ENCODE measurements around the gene C17orf58. TPM values are rescaled to one million over a fixed set of nuclear protein-coding genes. Genes with fewer than 3 reads are reported as not detected.
"Not testable (repeated sequence)": the region's sequence is repeated elsewhere in the genome, so short reads cannot be mapped to it uniquely, and the experiment has no call there.

Gene C17orf58
- total RNA-seq, 1 experiment from 2014 or later, result 34.9 TPM

DNA sequence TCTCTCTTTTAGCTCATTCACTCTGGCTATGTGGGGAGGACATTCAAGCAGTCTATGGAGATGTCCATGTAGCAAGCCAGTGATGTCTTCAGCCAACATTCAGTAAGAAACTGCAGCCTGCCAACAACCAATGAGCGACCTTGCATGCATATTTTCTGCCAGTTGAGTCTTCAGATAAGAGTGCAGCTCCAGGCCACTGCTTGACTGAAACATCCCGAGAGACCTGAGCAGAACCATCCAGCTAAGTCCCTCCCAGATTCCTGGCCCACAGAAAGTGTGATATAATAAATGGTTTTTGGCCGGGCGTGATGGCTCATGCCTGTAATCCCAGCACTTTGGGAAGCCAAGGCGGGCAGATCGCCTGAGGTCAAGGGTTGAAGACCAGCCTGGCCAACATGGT lies 10.5 kb upstream of the C17orf58 start:
- DNase-seq (ENCODE audit: low read depth), result no peak

DNA sequence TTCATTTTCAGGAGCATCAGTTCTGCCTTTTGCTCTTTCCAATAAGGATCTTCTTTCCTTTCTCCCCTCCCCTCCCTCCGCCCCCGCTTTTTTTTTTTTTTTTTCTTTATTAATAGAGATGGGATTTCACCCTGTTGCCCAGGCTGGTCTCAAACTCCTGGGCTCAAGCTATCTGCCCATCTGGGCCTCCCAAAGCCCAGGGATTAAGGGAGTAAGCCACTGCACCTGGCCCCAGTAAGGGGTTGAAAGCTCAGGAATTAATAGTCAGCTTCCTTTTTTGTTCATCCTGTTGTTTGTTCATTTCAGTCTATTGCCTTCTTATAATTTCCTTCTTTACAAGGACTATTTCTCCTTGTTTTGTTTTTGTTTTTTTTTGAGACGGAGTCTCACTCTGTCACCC lies 7.9 kb upstream of the C17orf58 start:
- no peak for DNase-seq (ENCODE audit: low read depth)

DNA sequence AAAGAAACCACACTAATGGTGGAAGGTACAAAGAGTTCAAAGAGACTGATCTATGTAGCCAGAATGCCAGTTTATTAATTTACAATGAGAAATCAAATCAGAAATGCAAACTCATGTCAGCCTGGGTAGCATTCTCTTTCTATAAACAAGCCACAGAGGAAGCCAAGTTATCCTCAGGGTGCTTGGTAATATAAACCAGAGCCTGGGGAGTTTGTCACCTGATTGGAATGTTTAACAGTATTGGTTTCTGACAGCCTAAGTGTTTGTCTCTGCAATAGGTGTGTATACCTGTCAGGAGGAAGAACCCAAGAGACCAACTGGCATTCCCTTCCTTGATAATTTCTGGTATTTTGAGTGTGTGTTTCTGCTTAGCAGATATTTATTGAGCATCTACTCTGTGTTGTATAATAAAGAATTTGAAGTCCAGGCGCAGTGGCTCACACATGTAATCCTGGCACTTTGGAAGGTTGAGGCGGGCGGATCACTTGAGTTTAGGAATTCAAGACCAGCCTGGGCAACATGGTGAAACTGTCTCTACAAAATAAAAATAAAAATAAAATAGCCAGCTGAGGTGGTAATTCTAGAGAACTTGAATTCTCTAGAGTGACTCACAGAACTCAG lies 3.1 kb upstream of the C17orf58 start:
- DNase-seq (ENCODE audit: low read depth), result peak; percentile 20

DNA sequence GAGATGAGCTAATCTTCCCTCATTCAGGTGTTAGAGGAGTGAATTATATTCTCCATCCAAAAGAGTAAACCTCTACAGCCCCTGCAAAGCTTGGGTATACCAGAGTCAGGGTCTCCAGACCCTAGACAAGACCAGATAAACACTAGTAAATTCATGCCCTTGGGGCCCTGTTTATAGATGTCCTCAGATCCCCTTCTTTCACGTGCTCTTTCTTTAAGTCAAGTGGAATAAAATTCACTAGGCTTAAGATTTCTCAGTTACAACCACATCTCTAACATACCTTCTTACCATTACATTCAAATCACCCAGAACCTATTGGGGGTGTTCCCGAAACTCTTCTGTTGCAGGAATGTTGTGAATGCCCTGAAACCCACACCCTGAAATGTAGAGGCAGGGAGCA lies 2.2 kb upstream of the C17orf58 start:
- no peak for DNase-seq (ENCODE audit: low read depth)

DNA sequence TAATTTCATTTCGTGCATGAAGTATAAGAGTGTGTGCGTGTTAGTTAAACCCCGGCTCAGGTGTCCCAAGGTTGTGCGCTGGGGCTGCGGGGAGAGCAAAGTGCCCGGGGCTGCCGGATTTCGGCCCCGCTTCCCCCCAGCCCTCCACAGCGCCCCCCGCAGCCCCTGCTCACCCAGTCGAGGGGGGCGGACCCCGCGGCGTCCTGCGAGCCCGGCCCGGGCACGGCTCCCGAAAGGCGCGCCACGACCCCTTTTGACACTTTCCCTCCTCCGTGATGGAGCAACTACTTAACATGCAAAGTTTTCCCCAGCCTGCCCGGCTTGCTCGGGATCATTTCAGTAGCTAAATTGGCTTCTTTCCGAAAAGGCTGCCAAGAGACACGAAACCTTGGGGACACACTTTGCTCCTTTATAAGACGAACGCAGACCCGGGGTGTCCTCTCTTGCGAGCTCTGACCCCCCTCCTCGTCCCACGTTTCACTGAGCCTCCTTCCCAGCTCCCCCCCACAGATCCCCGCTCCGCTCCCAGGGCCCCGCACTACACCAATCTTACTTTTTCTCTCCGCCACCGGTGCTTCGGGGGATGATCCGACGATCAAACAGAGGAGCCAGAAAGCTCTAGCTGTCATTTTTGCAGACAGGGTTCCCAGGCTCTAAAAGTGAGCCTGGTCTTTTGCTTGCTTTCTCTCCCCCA lies 552 bp downstream of the C17orf58 start:
- no peak for DNase-seq (ENCODE audit: low read depth)

DNA sequence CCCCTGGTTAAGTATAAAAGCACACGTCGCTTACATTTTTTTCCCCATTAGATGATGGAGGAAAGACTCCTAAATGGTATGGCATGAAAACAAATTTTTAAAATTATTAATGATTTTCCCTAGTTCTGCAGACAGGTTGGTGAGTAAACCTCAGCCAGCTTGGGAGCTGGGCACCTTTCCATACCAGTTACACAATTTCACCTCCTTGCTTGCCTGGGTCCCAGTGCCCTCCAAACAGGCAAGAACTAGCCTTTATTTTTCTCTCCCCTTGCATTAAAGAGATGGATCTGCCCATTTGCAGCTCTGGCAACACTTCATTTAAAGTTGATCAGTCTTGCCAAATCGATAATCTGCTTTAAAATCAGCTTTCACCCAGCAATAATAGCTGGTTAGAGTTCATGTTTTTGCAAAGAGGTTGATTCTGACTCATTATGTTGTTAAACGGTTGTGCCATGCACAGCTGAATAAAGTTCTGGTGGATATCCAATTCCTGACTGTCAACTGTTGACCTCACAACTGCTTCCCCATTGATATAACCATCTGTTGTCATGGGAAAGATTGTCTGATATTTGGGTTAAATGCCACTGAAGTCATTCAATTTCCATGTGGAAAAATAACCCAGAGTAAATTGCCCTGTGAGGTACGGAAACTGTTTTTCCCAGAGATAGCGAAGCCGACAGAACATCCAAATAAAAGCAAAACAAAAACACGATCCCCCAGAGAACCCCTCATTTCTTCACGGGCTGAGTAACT lies 1.3 kb downstream of the C17orf58 start:
- DNase-seq (ENCODE audit: low read depth), result peak; percentile 64

DNA sequence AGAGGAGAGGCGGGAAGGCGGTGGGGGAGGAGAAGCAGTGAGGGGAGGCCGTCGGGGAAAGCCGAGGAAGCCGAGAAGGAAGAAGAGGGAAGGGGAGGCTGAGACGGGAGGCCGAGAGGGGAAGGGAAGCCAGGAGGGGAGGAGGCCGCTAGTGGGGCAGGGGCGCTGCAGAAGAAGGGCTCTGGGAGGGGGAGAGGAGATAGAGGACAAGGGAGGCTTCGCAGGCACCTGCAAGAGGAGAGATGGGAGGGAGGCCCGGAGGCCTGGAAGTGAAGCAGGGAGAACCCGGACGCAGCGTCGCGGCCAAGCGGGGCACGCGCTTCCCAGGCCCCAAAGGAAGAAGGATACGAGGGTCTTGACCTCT lies 2.3 kb downstream of the C17orf58 start:
- DNase-seq (ENCODE audit: low read depth), result peak; percentile 20

DNA sequence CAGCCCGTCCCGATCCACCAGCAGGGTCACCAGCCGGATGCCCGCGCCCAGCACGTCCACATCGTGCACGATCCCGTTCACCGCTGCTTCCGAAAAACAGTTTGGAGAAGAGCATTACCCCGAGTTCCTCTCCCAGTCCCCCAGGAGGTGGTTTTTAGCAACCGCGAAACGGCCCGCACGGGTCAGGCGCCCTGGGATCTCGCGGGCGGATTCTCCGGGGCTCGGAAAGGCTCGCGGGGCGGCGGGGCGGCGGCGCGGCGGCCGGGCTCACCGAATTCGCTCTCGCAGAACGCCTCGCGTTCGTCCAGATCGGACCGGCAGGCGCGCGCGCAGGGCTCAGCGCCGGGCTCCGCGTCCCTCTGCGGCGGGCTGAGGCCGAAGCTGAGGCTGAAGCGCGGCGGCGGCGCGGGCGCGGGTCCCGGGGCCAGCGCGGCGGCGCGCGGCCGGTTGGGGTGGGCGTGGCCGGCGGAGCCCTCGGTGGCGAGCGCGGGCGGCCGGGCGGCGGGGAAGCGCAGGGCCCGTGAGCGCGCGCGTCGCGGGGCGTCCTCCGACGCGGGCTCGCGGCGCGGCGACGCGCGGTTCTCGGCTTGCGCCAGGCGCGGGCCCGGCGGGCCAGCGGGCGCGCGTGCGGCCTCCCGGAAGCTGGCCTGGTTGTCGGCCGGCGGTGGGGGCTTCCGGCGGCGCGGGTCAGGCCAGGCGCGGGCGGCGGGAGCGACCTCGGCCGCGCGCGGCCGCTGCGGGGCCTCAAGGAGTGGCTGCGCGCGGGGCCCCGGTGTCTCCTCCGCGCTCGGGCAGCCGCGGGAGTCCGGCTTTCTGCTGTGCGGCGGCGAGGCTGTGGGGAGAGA lies 2.9 kb downstream of the C17orf58 start:
- peak; percentile 55 for DNase-seq (ENCODE audit: low read depth)

DNA sequence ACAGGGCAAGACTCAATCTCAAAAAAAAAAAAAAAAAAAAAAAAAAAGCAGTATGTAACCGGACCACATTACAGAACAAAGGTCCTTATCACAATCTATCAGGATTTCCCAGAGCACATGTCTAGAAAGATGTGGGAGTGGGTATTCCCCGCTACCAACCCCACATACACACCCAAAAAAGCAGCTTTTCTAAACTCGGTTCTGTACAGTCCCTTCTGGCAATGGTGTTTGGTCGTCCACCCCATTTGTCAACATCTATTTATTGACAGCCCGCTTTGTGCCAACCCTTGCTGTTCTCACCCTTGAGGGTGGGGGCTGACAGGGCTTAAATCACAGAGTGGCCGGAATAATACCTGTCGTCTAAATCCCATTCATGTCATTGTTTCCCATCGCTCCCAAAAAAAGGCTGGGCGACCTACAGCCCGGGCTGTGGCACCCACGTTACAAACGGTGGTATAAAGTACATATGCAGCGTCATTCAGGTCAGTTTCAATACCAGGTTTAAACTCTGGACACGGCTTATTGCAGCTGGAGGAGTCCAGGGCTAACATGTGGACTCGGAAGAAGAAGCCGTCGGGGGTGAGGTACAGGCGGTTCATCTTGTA lies 3.6 kb downstream of the C17orf58 start:
- no peak for DNase-seq (ENCODE audit: low read depth)

DNA sequence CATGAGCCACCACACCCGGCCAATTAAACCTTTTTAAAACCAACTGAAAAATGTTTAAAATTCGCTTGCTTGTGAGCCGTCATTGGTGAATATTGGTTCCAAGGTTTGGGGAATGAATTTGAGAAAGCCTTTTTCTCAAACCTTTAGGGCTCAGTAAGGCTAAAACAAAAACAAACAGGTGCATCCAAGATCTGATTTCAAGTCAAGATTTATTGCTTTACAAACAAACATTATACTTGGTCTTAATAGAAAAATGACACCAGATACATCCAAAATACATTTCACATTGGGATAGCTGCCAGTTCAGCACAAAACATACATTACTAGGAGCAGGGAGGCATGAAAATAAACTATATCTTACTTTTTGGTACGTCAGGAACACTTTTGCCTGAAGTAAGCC lies 5.4 kb downstream of the C17orf58 start:
- no peak for DNase-seq (ENCODE audit: low read depth)

DNA sequence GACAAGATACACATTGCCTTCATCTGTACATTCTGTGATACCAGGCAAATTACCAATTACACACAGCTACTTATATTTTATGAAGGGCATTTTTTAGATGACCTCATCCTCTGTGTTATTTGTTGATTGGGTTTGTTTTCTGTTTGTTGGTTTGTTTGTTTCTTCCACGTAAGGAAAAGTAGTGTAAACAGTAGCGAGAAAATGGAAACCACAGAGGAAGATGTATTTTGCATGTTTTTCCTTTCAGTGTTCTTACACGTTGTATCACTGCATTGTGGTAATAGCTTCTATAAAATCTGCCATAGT lies 12.9 kb downstream of the C17orf58 start:
- no peak for DNase-seq (ENCODE audit: low read depth)

DNA sequence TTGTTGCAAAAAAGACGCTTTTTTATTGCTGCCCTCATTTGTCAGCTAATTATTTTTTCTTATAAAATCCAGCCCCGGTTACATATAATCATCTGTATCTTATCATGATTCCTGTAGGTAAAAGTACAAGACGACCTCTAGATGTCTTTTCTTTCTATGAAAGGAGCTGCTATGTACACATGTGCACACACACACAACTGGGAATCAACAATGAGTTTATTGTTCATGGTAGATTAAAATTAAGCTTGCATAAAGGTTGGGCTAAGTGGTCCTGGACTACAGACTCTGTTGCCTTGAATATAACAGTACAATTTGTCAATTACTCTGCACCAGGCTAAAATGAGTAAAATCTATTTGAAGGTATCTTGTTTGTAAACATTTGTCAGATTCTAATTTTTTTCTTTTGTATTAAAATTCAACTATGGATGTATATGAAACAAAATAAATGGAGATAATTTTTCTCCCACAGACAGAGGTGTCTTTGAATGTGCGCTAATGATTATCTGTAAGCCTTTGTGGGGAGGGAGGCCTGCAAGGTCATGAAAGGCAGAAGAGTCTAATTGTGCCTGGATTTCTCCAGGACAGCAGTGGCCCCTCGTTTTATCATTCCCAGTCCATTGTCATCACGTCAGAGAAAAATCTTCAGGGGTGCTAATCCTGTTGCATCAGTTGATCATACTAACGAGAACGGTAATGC lies 13.4 kb downstream of the C17orf58 start:
- DNase-seq (ENCODE audit: low read depth), result no peak

DNA sequence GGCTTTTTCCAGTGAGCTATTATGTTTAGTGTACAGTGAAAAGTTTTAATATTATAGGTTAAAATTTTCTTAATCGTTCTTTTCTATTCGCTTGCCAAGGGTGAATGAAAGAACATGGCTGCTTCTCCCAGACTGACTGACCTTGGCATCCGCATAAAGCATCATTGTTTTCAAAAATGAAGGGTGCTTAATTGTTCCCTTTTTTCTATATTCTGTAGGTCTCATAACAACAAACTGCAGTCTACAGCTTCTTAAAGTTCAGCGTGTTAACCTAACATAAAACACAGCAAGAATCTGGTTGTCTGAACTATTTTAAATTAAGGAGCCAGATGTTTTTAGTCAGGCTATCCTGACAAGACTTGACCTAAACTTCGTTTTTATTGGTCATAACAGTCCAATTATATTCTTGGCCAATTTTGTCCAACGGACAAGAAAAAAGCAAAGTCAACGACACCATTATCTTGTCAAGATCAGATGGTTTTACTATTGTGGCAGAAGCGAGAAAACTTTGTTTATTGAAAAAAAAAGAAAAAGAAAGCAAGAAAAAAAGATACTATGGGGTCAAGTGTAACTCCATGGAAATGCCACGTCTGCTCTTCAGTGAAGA lies 14.1 kb downstream of the C17orf58 start:
- no peak for DNase-seq (ENCODE audit: low read depth)

DNA sequence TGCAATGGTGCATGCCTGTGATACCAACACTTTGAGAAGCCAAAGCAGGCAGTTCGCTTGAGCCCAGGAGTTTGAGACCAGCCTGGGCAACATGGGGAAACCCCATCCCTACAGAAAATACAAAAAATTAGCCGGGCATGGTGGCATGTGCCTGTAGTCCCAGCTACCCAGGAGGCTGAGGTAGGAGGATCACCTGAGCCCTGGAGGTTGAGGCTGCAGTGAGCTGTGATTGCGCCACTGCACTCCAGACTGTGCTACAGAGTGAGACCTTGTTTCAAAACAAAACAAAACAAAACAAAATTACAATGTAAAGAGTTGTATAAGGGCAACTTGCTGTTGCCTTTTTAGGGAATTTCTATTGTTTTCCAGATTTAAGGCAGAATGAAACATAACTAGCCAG lies 15.4 kb downstream of the C17orf58 start:
- not testable (repeated sequence) for DNase-seq (ENCODE audit: low read depth)

DNA sequence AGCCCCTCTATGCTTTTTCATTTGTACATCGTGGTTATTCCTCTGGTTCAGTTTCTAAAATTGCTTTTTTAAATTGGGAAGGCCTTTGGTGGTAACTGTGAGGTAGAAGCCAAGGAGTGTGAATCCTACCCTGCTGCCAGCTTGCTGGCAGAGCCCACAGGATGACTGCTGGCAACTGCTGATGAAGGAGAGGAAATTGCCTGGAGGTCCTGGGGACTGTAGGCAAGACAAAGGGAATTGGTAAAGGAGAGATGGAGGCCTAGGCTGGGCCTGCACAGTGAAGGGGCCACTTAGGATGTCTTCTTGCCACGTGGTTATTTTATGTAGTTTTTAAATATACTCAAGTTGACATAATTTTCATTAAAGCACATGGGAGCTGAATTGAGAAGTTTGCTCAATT lies 15.8 kb downstream of the C17orf58 start:
- no peak for DNase-seq (ENCODE audit: low read depth)

DNA sequence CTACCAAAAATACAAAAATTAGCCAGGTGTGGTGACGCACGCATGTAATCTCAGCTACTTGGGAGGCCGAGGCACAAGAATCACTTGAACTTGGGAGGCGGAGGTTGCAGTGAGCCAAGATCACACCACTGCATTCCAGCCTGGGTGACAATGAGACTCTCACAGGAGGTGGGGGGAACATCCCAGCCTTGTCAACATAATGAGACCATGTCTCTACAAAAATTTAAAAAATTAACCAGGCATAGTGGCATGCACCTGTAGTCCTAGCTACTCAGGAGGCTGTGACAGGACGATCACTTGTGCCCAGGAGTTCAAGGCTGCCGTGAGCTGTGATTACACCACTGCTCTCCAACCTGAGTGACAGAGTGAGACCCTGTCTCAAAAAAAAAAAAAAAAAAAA lies 20.0 kb downstream of the C17orf58 start:
- not testable (repeated sequence) for DNase-seq (ENCODE audit: low read depth)

DNA sequence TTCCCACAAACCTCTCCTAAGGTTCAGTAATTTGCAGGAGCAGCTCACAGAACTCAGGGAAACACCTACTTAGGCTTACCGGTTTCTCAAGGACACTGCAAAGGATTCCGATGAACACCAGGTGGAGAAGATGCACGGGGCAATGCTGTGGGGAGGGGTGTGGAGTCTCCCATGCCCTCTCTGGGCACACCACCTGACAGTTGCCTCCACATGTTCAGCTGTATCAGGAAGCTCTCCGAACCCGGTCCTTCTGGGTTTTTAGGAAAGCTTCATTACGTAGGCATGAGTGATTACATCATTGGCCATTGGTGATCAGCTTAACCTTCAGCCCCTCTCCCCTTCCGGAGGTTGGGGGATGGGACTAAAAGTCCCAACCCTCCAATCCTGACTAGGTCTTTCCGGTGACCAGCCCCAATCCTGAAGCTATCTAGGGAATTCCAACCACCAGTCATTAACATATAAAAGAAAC lies 21.6 kb downstream of the C17orf58 start:
- DNase-seq (ENCODE audit: low read depth), result no peak

DNA sequence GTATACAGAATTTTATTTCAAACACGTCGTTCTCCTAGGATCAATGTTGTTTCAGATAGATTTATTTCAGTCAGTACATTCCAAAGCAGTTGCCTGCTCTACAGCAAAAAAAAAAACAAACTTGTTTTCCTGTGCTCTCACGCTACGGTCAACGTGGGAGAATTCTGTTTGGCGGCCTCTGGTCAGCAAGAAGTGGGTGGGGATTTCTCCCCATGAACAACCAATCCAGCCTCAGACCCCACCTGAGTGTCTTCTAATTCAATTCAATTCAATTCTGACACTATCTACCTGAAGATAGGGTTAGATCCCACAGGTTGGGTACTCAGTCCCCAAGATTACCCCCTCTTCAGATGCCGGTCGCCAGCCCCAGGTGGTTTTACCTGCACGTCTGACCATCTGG lies 22.1 kb downstream of the C17orf58 start:
- DNase-seq (ENCODE audit: low read depth), result no peak

DNA sequence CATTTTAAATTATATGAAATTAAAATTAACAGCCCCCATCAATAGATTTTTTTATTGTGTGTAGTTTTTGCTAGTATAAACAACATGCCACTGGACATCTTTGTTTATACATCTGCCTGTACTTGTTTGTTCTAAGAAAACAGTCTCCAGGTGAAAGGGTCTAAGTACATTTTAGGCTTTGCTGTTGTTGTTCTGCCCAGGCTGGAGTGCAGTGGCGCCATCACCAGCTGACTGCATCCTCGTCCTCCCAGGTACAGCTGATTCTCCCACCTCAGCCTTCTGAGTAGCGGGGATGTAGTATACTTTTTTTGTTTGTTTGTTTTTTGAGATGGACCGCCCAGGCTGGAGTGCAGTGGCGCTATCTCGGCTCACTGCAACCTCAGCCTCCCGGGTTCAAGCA lies 25.5 kb downstream of the C17orf58 start:
- no peak for DNase-seq (ENCODE audit: low read depth)

DNA sequence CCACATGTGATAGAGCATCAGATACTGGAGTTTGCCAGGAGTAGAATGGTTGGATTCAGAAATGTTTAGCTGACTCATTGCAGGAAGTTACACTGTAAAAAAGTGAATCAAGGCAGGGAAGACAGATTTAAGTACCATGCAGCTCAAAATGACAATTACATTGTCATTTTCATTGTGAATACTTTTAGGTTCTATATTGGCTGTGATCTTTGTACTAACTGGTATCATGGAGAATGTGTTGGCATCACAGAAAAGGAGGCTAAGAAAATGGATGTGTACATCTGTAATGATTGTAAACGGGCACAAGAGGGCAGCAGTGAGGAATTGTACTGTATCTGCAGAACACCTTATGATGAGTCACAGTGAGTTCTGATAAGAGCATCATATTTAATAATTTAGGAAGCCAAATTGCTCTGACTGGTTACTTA lies 33.1 kb downstream of the C17orf58 start:
- peak; percentile 60 for DNase-seq (ENCODE audit: low read depth)
